ENCODE data around the gene CDH10. TPM values are rescaled to one million over a fixed set of nuclear protein-coding genes. Genes with fewer than 3 reads are reported as not detected.

Gene CDH10
- total RNA-seq (2022; extraction: Qiagen RNA extraction; ENCODE audit: low read depth) = 0.07 to 0.40 TPM (median 0.24 TPM) in 5 replicates

GRCh38 chr5:24644761-24645160 lies at the start of gene CDH10:
Gene CDH10 (minus strand): TSS chr5:24644978. CDS start chr5:24593490, 51,488 bp downstream.

Data from A549 treated with ZK216348 at 1 μM for 4 hours (cell line).